ENCODE results near the gene RRBP1. TPM values are rescaled to one million over a fixed set of nuclear protein-coding genes. Genes with fewer than 3 reads are reported as not detected.
"Not testable (repeated sequence)": the region's sequence is repeated elsewhere in the genome, so short reads cannot be mapped to it uniquely, and the experiment has no call there.

The RRBP1 gene
- total and polyA plus RNA-seq, 7 experiments from 2014 or later: 4.1 to 73.9 (median 28.1) TPM

DNA sequence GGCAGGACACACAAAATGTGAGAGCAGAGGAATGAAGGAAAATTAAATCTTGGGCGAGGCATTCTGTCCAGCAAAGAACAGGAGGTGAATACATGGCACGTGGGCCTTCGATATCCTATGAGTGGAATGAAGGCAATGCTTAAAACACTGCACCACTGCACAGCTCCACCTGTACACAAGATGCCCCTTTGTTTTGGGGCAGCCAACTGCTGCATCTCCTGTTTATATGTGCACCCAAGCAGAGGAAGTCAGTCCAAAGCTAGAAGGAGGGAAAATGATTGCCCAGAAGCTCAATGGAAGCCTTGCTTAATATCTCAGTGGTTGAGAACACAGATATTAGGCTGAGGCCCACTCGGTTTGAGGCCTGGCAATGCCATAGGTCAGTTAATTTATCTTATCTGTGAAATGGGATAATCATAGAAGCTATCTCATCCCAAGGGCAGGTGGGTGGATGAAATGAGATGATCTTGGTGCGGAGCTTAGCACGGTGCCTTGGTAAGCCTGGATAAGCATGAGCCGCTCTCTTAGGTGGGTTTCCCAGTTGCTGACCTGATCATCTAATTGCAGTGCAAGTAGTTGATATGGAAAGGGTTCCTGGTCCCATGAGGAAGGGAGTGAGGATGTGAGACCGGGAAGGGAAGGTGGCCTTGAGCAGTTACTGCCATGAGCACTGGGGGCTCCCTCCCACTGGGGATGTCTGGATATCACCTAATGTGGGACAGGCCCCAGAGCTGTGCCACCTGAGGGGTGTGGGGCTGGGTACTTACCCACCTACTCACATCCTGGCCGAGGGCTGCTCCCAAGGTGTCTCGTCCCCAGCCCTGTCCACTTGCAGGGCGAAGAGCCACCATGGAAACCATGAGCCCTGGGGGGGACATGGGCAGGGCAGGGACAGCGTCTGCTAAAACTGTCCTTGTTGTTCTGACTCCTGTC, 27.6 kb upstream of the RRBP1 start:
- Mint-ChIP-seq H3K9me3 (no peaks in the 10 kb centered on the region), H3K27ac (no peak overlapping the region), H3K36me3 (no peaks in the 10 kb centered on the region), H3K27me3 (peaks cover 0 to 4% (median 0%) of the 10 kb centered on the region in 5 donors), H3K4me1 (no peaks in the 10 kb centered on the region), H3K4me3 (no peak overlapping the region)
- H3K4me1 ChIP-seq (ENCODE audit: control insufficient read depth in 2 of 2, insufficient read depth in 2 of 2, low read length in 2 of 2): no peaks in the 10 kb centered on the region
- H3K36me3 ChIP-seq (ENCODE audit: control insufficient read depth in 2 of 3, insufficient read depth in 3 of 3, low read length in 3 of 3): no peaks in the 10 kb centered on the region
- no peak for DNase-seq
- no peak for ATAC-seq
- no peak overlapping the region for H3K4me3 ChIP-seq (ENCODE audit: low read length)
- H3K27me3 ChIP-seq (ENCODE audit: control insufficient read depth in 2 of 2, insufficient read depth in 2 of 2, low read length in 2 of 2): no peaks in the 10 kb centered on the region
- no peaks in the 10 kb centered on the region for H3K9me3 ChIP-seq (ENCODE audit: control insufficient read depth in 2 of 3, low read length in 3 of 3)
- intact Hi-C loops (cut with micrococcal nuclease): no loop called here
- POLR2A ChIA-PET: no interaction called here
- no peak overlapping the region for H3K27ac ChIP-seq (ENCODE audit: low read depth, low read length)
- CTCF ChIA-PET: no interaction called here

DNA sequence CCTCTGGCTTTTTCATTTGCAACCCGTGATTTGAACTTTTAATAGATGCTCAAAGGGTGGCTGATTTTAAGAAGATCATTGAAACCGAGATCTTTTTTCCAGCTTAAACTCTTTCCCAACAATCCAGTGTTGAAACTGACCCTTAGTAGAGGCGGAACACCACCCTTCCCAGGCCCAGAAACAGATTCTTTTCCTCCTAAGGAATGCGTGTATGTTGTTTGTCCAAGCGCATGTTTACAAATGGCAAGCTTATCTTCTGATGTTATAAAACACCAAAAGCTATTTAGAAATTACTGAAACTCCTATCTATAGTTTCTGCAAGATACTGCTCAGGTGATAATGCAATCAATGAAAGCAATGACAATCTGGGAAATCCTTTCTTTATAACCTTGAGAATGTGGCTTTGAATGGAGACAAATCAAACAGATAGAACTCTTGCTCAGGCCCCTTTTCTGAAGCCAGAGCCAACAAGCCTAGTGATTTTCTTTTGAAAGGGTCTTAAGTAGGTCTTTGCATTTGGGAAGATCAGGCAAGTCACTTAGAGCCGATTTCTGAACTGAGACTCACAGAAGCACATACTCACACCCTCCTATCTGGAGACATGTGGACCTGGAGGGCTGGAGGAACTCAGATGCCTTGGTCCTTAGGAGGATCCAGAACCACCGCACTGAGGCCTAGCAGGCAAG, 26.8 kb upstream of the RRBP1 start:
- H3K27ac Mint-ChIP-seq: no peak overlapping the region
- no peak overlapping the region for H3K4me3 ChIP-seq (ENCODE audit: low read length)
- H3K27me3 ChIP-seq (ENCODE audit: control insufficient read depth in 2 of 2, insufficient read depth in 2 of 2, low read length in 2 of 2): no peaks in the 10 kb centered on the region
- H3K4me1 ChIP-seq (ENCODE audit: control insufficient read depth in 2 of 2, insufficient read depth in 2 of 2, low read length in 2 of 2): no peaks in the 10 kb centered on the region
- DNase-seq: no peak
- H3K27ac ChIP-seq (ENCODE audit: low read depth, low read length): no peak overlapping the region
- H3K4me1 Mint-ChIP-seq: peaks cover 0 to 2% (median 0%) of the 10 kb centered on the region in 7 donors
- no peaks in the 10 kb centered on the region for H3K9me3 ChIP-seq (ENCODE audit: control insufficient read depth in 2 of 3, low read length in 3 of 3)
- ChIA-PET POLR2A (no interaction called here), CTCF (no interaction called here)
- H3K36me3 ChIP-seq (ENCODE audit: control insufficient read depth in 2 of 3, insufficient read depth in 3 of 3, low read length in 3 of 3): no peaks in the 10 kb centered on the region
- H3K4me3 Mint-ChIP-seq: no peak overlapping the region
- intact Hi-C loops (cut with micrococcal nuclease): no loop called here
- peaks cover 0 to 4% (median 0%) of the 10 kb centered on the region in 5 donors for H3K27me3 Mint-ChIP-seq
- no peaks in the 10 kb centered on the region for H3K9me3 Mint-ChIP-seq
- ATAC-seq: no peak
- no peaks in the 10 kb centered on the region for H3K36me3 Mint-ChIP-seq

DNA sequence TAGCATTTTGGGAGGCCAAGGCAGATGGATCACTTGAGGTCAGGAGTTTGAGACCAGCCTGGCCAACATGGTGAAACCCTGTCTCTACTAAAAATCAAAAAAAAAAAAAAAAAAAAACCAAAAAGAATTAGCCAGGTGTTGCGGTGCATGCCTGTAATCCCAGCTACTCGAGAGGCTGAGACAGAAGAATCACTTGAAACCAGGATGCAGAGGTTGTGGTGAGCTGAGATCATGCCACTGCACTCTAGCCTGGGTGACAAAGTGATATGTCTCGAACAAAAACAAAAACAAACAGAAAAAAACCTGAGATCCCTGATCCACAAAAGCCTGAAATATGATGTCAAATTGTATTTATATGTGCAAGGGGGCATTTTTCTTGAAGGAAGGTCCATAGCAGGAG, 25.9 kb upstream of the RRBP1 start:
- CTCF ChIA-PET: interaction anchor here (0.7 kb wide), 1 partner anchor 204 kb away, joined by 4 read pairs; no protein-coding TSS in a partner anchor
- H3K9me3 ChIP-seq (ENCODE audit: control insufficient read depth in 2 of 3, low read length in 3 of 3); POLR2A ChIA-PET; H3K9me3 Mint-ChIP-seq; intact Hi-C loops (cut with micrococcal nuclease); H3K27ac ChIP-seq (ENCODE audit: low read depth, low read length); DNase-seq; H3K4me1 Mint-ChIP-seq; H3K27me3 ChIP-seq (ENCODE audit: control insufficient read depth in 2 of 2, insufficient read depth in 2 of 2, low read length in 2 of 2); H3K4me1 ChIP-seq (ENCODE audit: control insufficient read depth in 2 of 2, insufficient read depth in 2 of 2, low read length in 2 of 2); H3K36me3 ChIP-seq (ENCODE audit: control insufficient read depth in 2 of 3, insufficient read depth in 3 of 3, low read length in 3 of 3); H3K4me3 ChIP-seq (ENCODE audit: low read length); H3K27me3 Mint-ChIP-seq; H3K36me3 Mint-ChIP-seq; ATAC-seq; H3K4me3 Mint-ChIP-seq: not testable (repeated sequence)
- H3K27ac Mint-ChIP-seq: peak overlapping the region in 1 of 9 donors; percentile 45

DNA sequence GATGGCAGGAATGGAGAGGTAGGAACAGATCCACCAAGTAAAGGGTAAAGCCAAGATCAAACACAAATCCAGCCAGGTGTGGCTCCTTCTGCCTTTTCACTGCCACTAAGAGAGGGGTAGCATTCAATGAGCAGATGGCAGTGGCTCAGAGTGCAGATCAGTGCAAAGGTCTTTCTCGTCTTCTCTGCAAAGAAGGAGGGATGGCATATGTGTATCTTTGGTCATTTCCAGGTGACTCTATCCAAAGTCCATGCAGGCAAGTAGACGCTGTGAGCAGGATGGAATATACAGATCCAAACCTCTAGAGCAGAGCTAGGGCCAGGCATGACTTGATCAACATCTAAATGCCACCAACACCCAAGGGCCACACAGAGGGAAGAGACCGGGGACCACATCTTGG, 24.6 kb upstream of the RRBP1 start:
- H3K9me3 Mint-ChIP-seq: no peaks in the 10 kb centered on the region
- no peak overlapping the region for H3K4me3 Mint-ChIP-seq
- ChIA-PET CTCF (no interaction called here), POLR2A (no interaction called here)
- DNase-seq: no peak
- Histone ChIP-seq H3K4me1 (ENCODE audit: control insufficient read depth in 2 of 2, insufficient read depth in 2 of 2, low read length in 2 of 2) (no peaks in the 10 kb centered on the region), H3K4me3 (ENCODE audit: low read length) (no peak overlapping the region), H3K27ac (ENCODE audit: low read depth, low read length) (no peak overlapping the region), H3K9me3 (ENCODE audit: control insufficient read depth in 2 of 3, low read length in 3 of 3) (no peaks in the 10 kb centered on the region), H3K36me3 (ENCODE audit: control insufficient read depth in 2 of 3, insufficient read depth in 3 of 3, low read length in 3 of 3) (no peaks in the 10 kb centered on the region), H3K27me3 (ENCODE audit: control insufficient read depth in 2 of 2, insufficient read depth in 2 of 2, low read length in 2 of 2) (no peaks in the 10 kb centered on the region)
- peaks cover 0 to 2% (median 0%) of the 10 kb centered on the region in 7 donors for H3K4me1 Mint-ChIP-seq
- no peak for ATAC-seq
- no peaks in the 10 kb centered on the region for H3K36me3 Mint-ChIP-seq
- H3K27me3 Mint-ChIP-seq: no peaks in the 10 kb centered on the region
- intact Hi-C loops (cut with micrococcal nuclease): no loop called here
- H3K27ac Mint-ChIP-seq: no peak overlapping the region

DNA sequence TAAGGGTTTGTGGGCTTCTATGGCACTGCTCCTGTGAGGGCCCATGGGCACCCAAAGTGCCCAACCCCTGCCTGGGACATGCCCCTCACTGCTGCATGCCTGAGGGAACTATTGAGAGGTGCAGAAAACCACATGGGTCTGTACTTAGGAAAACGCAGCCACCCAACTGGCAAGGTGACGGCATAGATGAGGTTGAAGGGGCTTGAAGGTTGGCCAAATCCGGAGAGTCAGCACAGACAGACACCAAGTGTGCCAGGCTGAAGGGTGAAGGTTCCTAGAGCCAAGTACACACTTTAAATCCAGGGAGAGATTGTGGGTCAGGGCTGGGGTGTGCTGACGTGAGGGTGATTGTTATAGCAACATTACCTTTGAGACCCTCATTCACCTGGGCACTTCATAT, 23.9 kb upstream of the RRBP1 start:
- H3K4me1 ChIP-seq (ENCODE audit: control insufficient read depth in 2 of 2, insufficient read depth in 2 of 2, low read length in 2 of 2): no peaks in the 10 kb centered on the region
- no peak overlapping the region for H3K27ac ChIP-seq (ENCODE audit: low read depth, low read length)
- Mint-ChIP-seq H3K4me3 (no peak overlapping the region), H3K36me3 (no peaks in the 10 kb centered on the region), H3K4me1 (peaks cover 0 to 2% (median 0%) of the 10 kb centered on the region in 7 donors), H3K27me3 (no peaks in the 10 kb centered on the region), H3K27ac (no peak overlapping the region), H3K9me3 (no peaks in the 10 kb centered on the region)
- intact Hi-C loops (cut with micrococcal nuclease): no loop called here
- ChIA-PET POLR2A (no interaction called here), CTCF (no interaction called here)
- no peak for DNase-seq
- no peaks in the 10 kb centered on the region for H3K27me3 ChIP-seq (ENCODE audit: control insufficient read depth in 2 of 2, insufficient read depth in 2 of 2, low read length in 2 of 2)
- H3K4me3 ChIP-seq (ENCODE audit: low read length): no peak overlapping the region
- ATAC-seq: no peak
- H3K36me3 ChIP-seq (ENCODE audit: control insufficient read depth in 2 of 3, insufficient read depth in 3 of 3, low read length in 3 of 3): no peaks in the 10 kb centered on the region
- H3K9me3 ChIP-seq (ENCODE audit: control insufficient read depth in 2 of 3, low read length in 3 of 3): no peaks in the 10 kb centered on the region

DNA sequence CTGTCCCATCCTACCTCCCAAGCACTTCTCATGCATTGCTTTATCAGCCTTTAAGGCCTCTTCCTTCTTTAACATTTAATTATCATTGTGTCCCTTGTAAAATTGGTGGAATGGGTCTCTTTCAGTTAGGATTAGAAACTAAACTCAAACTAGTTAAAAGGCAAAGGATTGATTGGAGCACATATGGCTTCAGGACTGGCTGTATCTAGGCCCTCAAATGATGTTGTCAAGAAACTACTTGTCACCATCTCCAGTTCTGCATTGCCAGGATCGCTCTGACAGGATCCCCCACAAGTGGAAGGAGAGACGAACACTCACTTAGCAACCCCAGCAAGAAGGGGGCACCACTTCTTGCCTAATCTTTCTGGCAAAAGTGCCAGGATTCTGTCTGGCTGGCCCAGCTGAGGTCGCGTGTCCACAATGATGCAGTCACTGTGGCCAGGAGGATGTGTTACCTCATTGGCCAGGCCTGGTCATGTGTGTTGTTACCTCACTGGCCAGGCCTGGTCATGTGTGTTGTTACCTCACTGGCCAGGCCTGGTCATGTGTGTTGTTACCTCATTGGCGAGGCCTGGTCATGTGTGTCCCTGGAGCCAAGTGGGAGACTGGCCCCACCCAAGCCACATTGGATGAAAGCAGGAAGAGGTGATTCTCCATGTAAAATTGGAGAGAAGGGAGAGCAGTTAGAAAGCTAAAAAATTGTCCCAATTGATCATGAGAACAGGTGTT, 22.7 kb upstream of the RRBP1 start:
- ATAC-seq: no peak
- no peaks in the 10 kb centered on the region for H3K9me3 Mint-ChIP-seq
- H3K4me3 Mint-ChIP-seq: no peak overlapping the region
- H3K27me3 ChIP-seq (ENCODE audit: control insufficient read depth in 2 of 2, insufficient read depth in 2 of 2, low read length in 2 of 2): no peaks in the 10 kb centered on the region
- no peaks in the 10 kb centered on the region for H3K27me3 Mint-ChIP-seq
- no peaks in the 10 kb centered on the region for H3K4me1 ChIP-seq (ENCODE audit: control insufficient read depth in 2 of 2, insufficient read depth in 2 of 2, low read length in 2 of 2)
- CTCF ChIA-PET: no interaction called here
- intact Hi-C loops (cut with micrococcal nuclease): no loop called here
- no peaks in the 10 kb centered on the region for H3K36me3 Mint-ChIP-seq
- POLR2A ChIA-PET: no interaction called here
- H3K36me3 ChIP-seq (ENCODE audit: control insufficient read depth in 2 of 3, insufficient read depth in 3 of 3, low read length in 3 of 3): no peaks in the 10 kb centered on the region
- DNase-seq: no peak
- no peak overlapping the region for H3K27ac Mint-ChIP-seq
- no peaks in the 10 kb centered on the region for H3K9me3 ChIP-seq (ENCODE audit: control insufficient read depth in 2 of 3, low read length in 3 of 3)
- H3K4me3 ChIP-seq (ENCODE audit: low read length): no peak overlapping the region
- H3K4me1 Mint-ChIP-seq: peaks cover 0 to 2% (median 0%) of the 10 kb centered on the region in 7 donors
- H3K27ac ChIP-seq (ENCODE audit: low read depth, low read length): no peak overlapping the region
